Stimulated activated CD8-positive, alpha-beta memory T cell treated with anti-CD3 and anti-CD28 coated beads, Interleukin-2, amount 100 ng/mL, for 1 hour (primary cell): ENCODE data around the gene TMC7.

Experiments used
- DNase-seq, 2 donors: peaks; one replicate each; pipeline ENCODE4 v3.0.0-alpha.2; 2020; ENCODE audit warnings: low read depth in 2 of 2

The TMC7 gene

DNA sequence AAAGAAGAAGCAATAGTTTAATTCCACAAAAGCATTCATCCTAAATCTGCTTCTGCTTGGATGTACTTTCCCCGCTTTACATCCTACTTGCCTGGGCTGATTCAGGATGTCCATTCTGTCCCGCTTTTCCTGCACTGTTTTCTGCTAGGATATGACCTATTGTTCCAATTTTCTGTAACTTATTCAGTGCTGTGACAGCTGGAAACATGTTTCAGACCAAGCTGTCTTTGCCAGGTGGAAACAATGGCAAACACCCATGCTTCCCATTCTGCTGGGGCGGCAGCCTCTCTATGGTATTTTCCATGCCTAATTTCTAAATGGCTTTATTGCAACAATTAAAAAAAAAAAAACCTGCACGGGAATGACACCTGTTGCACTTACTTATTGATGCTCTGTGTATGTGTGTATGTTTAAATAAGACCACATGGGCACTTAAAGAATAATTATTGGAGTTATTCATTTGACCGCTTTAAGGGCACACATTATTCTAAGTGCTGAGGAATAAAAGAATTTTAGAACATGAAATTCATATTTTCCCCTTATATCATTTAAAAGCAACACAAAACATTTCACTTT lies 104.7 kb downstream of the TMC7 start:
- DNase-seq: no peak

DNA sequence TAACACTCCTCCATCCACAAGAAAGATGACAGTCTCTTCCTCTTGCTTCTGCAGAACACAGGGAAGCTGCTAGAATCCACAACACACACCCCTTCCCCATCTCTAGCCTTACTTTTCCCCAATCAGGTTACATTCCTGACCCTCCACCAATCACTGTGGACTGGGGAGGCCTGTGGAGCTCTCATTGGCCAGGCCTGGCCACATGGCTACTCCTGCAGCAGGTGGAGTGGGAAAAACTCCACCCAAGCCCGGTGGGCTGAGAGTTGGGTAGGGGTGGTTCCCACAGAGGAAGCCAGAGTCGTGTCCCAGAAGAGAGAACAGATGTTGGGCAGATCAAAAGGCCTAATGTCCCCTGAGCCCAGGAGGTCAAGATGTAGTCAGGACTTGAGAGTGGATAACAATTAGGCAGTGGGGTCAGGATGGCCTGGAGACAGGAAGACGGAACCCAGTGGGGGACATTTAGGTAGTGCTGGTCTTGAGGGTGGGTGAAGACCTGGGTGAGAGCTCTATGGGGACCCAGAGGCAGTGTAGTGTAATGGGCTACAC lies 105.7 kb downstream of the TMC7 start:
- DNase-seq: no peak

DNA sequence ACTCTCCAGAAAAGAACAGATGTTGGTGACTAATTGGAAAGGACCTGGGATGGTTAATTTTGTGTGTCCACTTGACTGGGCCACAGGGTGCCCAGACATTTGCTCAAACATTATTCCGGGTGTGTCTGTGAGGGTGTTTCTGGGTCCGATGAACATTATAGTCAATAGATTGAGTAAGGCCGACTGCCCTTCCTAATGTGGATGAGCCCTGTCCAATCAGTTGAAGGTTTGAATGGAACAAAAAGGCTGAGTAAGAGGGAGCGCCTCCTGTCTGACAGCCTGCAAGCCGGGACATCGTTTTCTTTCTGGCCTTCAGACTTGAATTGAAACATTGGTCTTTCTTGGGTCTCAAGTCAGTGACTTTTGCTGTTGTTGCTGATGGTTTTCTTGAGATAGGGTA lies 107.2 kb downstream of the TMC7 start:
- no peak for DNase-seq

DNA sequence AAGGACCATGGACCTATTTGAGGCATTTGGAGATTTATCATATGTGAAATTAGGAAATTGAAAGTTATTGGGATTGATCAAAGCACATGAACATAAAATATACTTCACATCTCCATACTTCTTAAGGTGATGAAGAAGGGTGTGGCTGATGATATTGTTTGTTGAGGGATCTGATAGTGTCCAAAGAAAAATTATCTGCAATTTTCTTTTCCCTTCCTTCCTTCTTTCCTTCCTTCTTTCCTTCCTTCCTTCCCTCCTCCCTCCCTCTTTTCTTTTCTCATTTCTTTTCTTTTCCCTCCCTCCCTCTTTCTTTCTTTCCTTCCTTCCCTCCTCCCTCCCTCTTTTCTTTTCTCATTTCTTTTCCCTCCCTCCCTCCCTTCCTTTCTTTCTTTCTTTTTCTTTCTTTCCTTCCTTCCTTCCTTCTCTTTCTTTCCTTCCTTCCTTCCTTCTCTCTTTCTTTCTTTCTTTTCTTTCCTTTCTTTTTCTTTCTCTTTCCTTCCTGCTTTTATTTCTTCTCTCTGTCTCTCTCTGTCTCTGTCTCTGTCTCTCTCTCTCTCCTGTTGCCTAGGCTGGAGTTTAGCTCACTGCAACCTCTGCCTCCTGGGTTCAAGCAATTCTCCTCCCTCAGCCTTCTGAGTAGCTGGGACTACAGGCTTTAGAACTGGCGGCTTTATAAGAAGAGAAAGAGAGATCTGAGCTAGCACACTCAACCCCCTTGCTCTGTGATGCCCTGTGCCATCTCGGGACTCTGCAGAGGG lies 109.1 kb downstream of the TMC7 start:
- DNase-seq: no peak

DNA sequence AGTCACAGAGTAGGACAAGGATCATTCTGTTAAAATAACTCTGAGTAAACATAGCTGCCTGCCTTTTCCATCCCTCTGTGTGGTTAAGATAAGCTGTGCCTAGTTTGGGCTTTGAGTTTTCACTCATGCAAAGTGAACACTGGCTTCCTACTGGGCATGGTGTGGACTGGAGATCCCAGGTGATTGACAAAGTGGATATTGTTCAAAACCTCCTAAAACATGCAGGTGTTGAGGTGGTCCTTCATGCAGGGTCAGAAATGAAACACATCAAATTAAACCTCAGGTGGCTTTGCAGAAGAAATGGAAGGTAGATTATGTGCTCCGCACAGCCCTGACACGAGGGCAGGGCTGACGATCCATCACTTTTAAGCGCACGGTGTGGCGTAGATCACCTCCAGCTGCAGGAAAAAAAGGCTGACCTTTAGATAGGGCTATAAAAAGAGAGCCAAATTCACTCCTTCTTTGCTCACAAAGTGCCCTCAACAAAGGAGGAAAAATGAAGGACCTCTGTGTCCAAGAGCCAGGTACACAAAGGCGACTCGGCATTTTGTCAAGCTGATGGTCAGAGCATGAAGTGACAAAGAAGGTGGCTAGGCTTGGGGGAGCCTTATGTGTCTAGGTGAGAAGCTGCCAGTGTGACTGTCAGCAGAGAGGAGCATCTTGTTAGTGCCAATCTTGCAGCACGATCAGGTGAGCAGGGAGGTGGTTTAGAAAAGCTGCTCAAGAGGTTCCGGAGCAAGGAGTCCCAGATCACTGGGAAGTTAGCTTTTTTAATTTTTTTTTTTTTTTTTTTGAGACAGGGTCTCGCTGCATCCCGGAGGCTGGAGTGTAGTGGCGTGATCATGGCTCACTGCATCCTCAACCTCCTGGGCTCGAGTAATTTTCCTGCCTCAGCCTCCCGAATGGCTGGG lies 110.2 kb downstream of the TMC7 start:
- DNase-seq: no peak

DNA sequence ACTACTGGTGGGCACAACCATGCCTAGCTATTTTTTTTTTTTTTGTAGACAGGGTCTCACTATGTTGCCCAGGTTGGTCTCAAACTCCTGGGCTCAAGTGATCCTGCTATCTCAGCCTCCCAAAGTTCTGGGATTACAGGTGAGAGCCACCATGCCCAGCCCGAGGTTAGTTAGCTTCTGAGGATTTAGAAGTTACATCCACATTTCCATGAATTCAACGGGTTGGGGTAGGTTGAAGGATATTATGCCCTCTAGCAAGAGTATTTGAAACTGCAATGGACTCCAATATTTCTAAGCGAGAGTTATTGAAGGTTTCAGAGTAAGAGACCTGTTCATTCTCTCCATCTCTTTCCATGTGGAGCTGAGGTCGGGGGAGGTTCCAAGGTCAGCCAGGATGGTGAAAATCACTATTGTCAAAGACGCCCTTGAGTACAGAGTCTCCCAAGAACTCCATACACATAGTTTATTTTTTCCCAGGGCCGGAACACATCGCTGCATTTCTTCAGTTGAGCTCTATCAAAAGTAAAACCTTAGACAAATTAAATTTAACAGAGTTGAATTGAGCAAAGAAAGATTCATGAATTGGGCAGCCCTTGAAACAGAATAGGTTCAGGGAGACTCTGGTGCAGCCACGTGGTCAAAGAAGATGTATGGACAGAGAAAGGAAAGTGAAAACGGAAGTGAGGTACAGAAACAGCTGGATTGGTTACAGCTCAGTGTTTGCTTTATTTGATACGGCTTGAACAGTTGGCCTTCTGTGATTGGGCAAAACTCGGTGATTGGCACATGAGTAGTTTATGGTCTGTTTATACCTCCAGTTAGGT lies 111.0 kb downstream of the TMC7 start:
- DNase-seq: no peak

DNA sequence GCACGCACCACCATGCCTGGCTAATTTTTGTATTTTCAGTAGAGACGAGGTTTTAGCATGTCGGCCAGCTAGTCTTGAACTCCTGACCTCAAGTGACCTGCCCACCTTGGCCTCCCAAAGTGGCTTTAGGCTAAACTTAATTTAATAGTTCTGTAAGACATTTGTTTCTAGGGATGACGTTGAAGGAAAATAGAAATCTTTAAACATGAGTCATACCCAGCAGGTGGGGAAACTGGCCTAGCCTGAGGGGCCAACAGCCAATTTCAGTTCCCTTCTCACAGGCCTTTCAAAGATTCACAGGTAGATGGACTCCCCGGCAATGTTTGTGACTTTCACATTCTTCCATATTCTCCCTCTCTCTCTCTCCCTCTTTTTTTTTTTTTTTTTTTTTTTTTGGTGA lies 111.9 kb downstream of the TMC7 start:
- DNase-seq: no peak

DNA sequence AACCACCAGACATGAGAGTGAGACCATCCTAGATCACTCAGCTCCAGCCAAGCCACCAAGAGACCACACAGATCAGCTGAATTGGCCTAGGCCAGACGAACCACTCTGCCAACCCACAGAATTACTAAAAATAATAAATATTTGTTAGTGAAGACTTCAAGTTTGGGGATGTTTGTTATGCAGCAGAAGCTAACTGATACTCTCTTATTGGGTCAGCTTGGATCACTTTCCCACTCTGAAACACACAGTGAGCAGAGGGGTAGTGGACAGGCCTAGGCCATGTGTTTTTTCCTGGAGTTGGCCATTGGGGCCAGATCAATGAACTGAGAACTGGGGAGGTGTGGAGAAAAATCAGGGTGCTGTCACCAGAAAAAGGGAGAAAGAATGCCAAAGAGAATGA lies 114.4 kb downstream of the TMC7 start:
- DNase-seq: no peak

DNA sequence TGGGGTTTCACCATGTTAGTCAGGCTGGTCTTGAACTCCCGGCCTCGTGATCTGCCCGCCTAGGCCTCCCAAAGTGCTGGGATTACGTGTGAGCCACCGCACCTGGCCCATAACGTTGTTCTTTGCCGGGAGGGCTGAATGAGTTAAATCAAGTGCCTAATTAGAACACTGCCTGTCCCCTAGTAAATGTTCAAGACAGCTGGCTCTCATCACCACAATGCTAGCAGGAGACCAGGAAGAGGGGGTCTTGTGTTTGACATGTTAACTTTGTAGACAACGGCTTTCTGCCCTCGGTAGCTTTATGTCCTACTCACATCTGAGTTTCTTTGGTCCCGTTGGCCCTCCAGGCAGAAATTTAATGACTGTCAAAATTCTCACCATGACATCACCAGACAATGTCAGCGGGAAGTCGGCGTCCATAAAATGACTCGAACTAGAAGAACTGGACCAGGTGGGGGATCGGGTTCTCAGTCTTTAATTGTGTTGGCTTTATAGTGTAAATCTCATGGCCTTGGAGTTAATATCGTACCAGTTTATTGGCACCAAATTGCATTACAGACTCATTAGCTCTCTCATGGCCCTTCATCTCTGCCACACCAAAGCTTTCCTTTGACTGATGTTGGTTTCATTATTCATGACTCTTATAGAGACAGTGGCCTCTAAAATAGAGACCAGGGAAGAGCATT lies 118.6 kb downstream of the TMC7 start:
- DNase-seq: no peak

DNA sequence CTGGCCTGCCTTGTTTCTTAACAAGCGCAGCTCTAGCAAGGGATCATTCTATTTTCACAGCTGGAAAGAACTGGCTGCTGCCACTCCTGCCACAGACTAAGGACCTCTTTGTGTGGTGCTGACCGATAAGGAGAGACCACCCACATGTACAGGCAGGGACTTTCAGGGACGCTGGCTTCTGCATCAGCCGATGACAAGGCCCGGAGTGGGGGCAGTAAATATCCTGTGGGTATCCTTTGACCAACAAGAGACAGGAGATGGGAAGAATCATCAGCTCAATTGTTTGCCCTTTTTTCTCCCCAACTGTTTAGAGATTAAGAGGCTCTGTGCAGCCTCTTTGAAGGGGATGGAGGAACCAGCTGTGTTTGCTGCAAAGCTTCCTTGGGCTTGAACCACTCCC lies 120.9 kb downstream of the TMC7 start:
- no peak for DNase-seq

DNA sequence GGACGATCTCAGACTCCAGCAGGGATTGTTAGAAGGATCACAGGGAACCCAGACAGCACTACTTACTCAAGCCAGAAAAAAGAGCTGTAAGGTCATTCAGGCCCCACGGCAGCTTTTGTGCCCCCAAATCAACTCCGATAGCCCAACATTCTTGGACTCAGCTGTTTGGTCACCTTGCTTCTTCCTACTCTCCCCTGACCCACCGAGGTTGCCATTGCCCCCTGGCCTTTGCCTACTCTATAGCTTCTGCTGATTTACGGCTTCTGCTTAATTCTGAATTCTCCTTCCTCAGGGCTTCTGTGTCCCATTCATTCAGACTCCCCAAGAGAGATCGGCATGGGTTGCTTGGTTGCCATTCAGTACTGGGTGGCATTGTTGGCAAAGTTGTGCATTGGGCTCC lies 121.4 kb downstream of the TMC7 start:
- no peak for DNase-seq

DNA sequence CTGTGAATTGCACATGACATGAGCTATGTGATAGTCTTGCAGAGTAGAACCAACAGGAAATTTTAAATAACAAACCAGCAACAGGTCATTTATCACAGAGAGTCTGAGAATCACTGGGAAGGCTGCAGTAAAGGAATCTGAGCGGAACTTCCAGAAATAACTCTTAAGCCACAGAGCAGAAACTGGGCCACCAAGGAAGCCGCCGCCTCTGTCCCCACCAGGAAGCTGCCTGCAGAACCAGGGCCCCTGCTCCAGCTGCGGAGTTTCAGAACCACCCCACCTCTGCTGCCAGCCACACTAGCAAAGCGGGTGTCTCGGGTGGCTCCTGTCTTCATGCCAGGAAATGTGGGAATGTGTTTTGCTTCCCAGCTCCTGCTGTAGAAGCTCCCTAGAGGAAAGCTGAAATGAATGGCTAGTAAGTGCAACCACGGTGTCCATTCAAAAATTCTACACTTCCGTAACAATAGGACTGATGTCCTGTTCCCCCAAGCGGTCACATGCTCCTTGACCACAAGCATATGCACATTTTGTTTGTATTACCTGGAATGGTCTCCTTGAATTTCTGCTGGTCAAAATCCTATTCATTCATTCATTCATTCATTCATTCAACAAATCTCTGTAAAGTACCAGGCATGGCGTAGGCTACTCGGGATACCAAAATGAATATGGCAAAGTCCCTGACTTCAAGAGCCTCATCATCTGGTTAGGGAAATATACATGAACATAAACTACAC lies 122.3 kb downstream of the TMC7 start:
- no peak for DNase-seq

DNA sequence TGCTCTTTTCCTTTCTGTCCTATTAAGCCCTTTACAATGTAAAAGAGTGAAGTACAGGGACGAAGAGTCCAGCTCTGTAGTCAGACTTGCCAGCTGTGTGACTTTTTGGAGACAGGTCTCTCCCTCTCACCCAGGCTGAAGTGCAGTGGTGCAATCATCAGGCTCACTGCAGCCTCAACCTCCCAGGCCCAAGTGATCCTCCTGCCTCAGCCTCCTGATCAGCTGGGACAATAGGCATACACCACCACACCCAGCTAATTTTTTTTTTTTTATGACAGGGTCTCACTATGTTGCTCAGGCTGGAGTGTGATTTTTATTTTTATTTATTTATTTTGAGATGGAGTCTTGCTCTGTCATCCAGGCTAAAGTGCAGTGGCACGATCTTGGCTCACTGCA lies 122.9 kb downstream of the TMC7 start:
- no peak for DNase-seq

DNA sequence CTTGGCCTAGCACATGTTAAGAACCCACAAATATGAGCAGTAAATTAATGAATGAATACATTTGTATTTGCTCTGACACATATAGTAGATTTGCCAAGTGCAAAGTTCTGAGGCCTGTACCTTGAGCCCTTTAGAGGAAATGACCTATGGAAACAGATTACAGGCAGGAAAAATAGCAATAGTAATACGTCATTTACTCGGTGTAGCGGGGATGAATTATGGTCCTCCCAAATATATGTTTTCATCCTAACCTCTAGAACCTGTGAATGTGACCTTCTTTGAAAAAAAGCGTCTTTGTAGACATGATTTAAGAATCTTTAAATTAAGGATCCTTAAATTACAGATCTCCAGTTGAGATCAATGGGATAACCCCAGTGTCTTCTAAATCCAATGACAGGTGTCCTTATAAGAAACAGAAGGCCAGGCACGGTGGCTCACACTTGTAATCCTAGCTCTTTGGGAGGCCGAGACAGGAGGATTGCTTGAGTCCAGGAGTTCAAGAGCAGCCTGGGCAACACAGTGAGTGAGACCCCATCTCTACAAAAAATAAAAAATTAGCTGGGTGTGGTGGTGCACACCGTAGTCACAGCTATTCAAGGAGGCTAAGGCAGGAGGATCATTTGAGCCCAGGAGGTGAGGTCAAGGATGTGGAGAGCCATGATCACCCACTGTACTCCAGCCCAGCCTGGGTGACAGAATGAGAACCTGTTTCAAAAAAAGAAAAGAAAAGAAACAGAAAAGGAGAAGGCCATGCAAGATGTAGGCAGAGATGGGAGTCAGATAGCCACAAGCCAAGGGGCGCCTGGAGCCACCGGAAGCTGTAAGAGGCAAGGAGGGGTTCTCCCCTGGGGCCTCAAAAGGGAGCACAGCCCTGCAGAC lies 124.9 kb downstream of the TMC7 start:
- DNase-seq: no peak

DNA sequence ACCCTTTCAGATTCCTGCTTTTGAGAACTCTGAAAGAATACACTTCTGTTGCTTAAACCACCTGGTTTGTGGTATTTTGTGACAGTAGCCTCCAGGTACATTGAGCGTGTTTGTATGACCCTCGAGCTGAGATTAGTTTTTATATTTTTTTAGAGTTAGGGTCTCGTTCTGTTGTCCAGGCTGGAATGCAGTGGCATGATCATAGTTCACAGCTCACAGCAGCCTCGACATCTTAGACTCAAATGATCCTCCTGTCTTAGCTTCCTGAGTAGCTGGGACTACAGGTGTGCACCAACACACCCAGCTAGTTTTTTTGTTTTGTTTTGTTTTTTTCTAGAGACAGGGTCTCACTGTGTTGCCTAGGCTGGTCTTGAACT lies 125.5 kb downstream of the TMC7 start:
- DNase-seq: no peak

DNA sequence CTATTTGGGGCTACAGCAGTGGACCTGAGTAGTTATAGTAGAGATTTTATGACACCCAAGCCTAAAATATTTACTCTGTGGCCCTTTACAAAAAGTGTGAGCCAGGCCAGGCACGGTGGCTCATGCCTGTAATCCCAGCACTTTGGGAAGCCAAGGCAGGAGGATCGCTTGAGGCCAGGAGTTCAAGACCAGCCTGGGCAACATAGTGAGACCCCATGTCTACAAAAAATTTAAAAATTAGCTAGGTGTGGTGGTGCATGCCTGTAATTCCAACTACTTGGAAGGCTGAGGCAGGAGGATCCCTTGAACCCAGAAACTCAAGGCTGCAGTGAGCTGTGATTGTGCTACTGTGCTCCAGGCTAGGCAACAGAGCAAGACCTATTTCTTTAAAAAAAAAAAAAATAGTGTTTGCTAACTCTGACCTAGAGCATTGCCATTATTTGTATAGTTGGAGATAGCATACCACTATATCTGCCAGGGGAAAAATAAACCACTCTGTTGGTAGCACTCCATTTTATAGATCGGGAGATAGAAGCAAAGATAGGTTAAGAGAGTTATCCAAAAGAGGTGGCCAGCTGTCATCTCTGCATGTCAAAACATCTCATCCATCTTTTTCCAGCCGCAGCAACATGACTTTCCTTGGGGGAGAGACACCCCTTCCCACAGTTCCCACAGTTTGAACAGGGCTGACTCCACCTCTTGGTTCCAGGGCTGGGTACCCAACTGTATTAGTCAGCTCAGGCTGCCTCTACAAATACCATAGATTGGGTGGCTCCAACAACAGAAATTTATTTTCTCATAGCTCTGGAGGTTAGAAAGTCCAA lies 127.0 kb downstream of the TMC7 start:
- DNase-seq: no peak

DNA sequence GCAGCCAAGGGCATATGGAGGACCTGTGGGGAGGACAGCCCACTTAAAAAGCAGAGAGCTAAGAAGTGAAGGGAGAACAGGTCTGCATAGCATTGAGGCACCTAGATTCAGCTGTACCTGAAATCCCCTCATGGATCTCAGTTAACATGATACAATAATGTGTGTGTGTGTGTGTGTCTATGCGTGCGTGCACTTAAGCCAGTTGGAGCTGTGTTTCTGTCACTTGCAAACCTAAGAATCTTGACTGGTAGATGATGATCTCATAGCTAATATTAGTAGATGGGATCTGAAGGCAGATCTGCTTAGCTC lies 128.3 kb downstream of the TMC7 start:
- no peak for DNase-seq
